Stomach smooth muscle (tissue), 2 donors: ENCODE data around the gene TTC13.

Experiments used
- H3K27ac ChIP-seq: one replicate; pipeline ENCODE4 v1.7.0; 2013; ENCODE audit warnings: mild to moderate bottlenecking, low read length, inconsistent platforms
- H3K27me3 ChIP-seq, 2 donors: one replicate each; pipeline ENCODE4 v1.7.0; 2013; ENCODE audit warnings: low read length in 2 of 2; ENCODE audit not compliant: insufficient read depth in 2 of 2, control insufficient read depth in 1 of 2
- H3K36me3 ChIP-seq, 2 donors: one replicate each; pipeline ENCODE4 v1.7.0; 2013; ENCODE audit warnings: low read length in 2 of 2; ENCODE audit not compliant: control insufficient read depth in 2 of 2, insufficient read depth in 2 of 2
- H3K4me1 ChIP-seq: one replicate; pipeline ENCODE4 v1.7.0; 2013; ENCODE audit warnings: low read length; ENCODE audit not compliant: control insufficient read depth, insufficient read depth
- H3K4me3 ChIP-seq, 2 donors: one replicate each; pipeline ENCODE4 v1.7.0; 2013; ENCODE audit warnings: low read length in 2 of 2
- H3K9ac ChIP-seq, 2 donors: one replicate each; pipeline ENCODE4 v1.7.0; 2013; ENCODE audit warnings: low read length in 2 of 2, mild to moderate bottlenecking in 1 of 2
- H3K9me3 ChIP-seq, 2 donors: one replicate each; pipeline ENCODE4 v1.7.0; 2013; ENCODE audit warnings: low read length in 2 of 2; ENCODE audit not compliant: control insufficient read depth in 2 of 2
- donor health status: healthy.
- donor health status: Pancreatic carcinoma.

TTC13 gene

DNA sequence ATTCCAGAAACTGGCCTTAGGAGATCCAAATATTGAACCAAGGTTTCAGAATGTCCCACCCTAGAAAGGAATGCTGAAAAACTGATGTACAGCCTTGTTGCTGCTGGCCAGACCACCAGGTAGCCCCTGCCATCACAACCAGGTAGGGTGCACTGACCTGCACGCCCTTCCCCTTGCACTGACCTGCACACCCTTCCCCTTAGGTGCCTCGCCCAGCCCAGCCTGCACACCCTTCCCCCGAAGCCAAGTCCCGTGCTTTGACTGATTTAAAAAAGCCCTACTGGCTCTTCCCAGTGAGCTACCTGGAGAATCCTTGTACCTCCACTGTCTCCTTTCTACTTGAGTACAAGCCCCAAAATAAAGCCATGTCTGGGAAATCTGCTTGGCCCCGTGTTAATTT, 84.0 kb downstream of the TTC13 start:
- Histone ChIP-seq H3K27me3 (no peaks in the 10 kb centered on the region), H3K9me3 (no peaks in the 10 kb centered on the region), H3K36me3 (no peaks in the 10 kb centered on the region), H3K9ac (no peak overlapping the region), H3K4me1 (no peaks in the 10 kb centered on the region), H3K27ac (no peak overlapping the region), H3K4me3 (no peak overlapping the region)

DNA sequence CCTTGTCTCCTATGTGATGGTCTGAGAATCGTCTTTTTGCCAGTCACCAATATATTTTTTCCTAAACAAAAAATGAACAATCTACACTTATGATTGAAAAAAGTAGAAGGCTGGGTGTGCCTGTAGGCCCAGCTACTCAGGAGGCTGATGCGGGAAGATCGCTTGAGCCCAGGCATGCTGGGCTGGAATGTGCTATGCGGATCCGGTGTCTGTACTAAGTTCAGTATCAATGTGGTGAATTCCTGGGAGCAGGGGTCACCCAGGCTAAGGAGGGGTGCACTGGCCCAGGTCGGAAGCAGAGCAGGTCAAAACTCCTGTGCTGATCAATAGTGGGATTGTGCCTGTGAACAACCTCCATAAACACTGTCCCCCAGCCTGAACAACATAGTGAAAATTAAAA, 84.6 kb downstream of the TTC13 start:
- Histone ChIP-seq H3K27ac (no peak overlapping the region), H3K4me1 (no peaks in the 10 kb centered on the region), H3K4me3 (no peak overlapping the region)

GRCh38 chr1:230892018-230892491, 86.6 kb downstream of the TTC13 start:
- Histone ChIP-seq H3K9ac (no peak overlapping the region), H3K36me3 (no peaks in the 10 kb centered on the region), H3K27ac (no peak overlapping the region), H3K9me3 (no peaks in the 10 kb centered on the region), H3K27me3 (no peaks in the 10 kb centered on the region), H3K4me1 (no peaks in the 10 kb centered on the region), H3K4me3 (no peak overlapping the region)

More for the DNA sequence above, 84.6 kb downstream of the TTC13 start:
- Histone ChIP-seq H3K36me3 (no peaks in the 10 kb centered on the region), H3K27me3 (no peaks in the 10 kb centered on the region), H3K9ac (no peak overlapping the region), H3K9me3 (no peaks in the 10 kb centered on the region)

DNA sequence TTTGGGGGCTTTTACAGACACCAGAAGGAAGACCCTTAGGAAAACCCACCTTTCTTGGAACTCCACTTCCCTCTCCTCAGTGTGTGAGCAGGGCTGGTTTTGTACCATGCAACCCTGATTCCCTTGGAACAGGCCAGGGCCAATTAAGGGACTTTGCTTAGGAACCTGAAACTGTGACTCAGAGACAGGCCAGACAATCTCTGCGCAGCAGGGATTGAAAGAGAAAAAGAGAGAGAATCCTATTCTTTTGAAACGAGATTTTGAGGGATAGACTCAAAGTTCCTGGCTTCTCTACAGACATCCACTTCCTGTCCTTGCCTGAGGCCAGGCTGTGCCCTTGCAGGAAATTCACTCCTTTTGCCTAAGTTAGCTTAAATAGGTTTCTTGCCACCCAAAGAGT, 87.2 kb downstream of the TTC13 start:
- Histone ChIP-seq H3K27me3 (no peaks in the 10 kb centered on the region), H3K27ac (no peak overlapping the region), H3K9me3 (no peaks in the 10 kb centered on the region), H3K36me3 (no peaks in the 10 kb centered on the region), H3K9ac (no peak overlapping the region), H3K4me3 (no peak overlapping the region), H3K4me1 (no peaks in the 10 kb centered on the region)

- Histone ChIP-seq H3K27me3 (no peaks in the 10 kb centered on the region), H3K4me1 (peaks cover 4% of the 10 kb centered on the region), H3K4me3 (no peak overlapping the region), H3K27ac (no peak overlapping the region), H3K9me3 (peaks cover 0 to 7% of the 10 kb centered on the region in 2 donors), H3K36me3 (no peaks in the 10 kb centered on the region), H3K9ac (no peak overlapping the region)
These were observed 94.0 kb downstream of the TTC13 start for GRCh38 chr1:230884646-230885045.

DNA sequence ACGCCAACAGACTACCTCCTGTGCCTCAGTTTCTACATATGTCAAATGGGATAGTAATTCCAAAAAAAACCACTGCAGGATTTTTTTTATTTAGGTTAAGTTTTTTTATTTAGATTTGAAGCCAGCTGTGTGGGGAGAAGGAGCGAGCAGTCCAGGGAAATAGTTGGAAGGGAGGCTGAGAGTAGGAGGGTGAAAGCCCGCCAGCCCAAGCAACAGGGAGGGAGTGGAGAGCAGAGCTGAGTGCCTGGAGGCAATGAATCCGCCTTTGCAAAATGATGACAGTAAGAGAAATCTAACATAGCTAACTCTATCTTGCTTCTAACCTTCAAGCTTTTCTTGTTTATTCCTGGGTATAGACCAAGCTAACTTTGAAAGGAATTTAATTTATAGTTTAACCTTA, 94.7 kb downstream of the TTC13 start:
- no peak overlapping the region for H3K4me3 ChIP-seq
- H3K36me3 ChIP-seq: no peaks in the 10 kb centered on the region
- peaks cover 4% of the 10 kb centered on the region for H3K4me1 ChIP-seq
- peaks cover 0 to 7% of the 10 kb centered on the region in 2 donors for H3K9me3 ChIP-seq
- H3K9ac ChIP-seq: no peak overlapping the region
- no peaks in the 10 kb centered on the region for H3K27me3 ChIP-seq
- no peak overlapping the region for H3K27ac ChIP-seq

DNA sequence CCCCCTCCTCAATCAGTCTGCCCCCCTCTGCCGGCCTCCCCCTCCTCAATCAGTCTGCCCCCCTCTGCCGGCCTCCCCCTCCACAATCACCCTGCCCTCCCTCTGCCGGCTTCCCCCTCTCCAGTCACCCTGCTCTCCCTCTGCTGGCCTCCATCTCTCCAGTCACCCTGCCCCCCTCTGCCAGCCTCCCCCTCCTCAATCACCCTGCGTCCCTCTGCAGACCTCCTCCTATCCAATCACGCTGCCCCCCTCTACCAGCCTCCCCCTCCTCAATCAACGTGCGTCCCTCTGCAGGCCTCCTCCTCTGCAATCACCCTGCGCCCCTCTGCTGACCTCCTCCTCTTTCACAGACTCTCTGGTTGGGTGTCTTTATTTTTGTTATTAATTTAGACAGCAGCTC, 98.9 kb downstream of the TTC13 start:
- no peaks in the 10 kb centered on the region for H3K27me3 ChIP-seq
- H3K36me3 ChIP-seq: no peaks in the 10 kb centered on the region
- no peak overlapping the region for H3K27ac ChIP-seq
- H3K4me3 ChIP-seq: no peak overlapping the region
- H3K9me3 ChIP-seq: peaks cover 0 to 4% of the 10 kb centered on the region in 2 donors
- H3K9ac ChIP-seq: no peak overlapping the region
- H3K4me1 ChIP-seq: peaks cover 10% of the 10 kb centered on the region

GRCh38 chr1:230878591-230878990, 100.1 kb downstream of the TTC13 start:
- Histone ChIP-seq H3K9me3 (no peaks in the 10 kb centered on the region), H3K36me3 (no peaks in the 10 kb centered on the region), H3K27me3 (no peaks in the 10 kb centered on the region), H3K4me3 (peak overlapping the region in 1 of 2 donors; percentile 3), H3K27ac (peak overlapping the region; percentile 7), H3K4me1 (peaks cover 6% of the 10 kb centered on the region), H3K9ac (no peak overlapping the region)

- Histone ChIP-seq H3K4me3 (no peak overlapping the region), H3K4me1 (peaks cover 6% of the 10 kb centered on the region), H3K27ac (no peak overlapping the region), H3K36me3 (no peaks in the 10 kb centered on the region), H3K27me3 (no peaks in the 10 kb centered on the region), H3K9ac (no peak overlapping the region), H3K9me3 (no peaks in the 10 kb centered on the region)
These were observed 100.6 kb downstream of the TTC13 start for GRCh38 chr1:230877924-230878590.

GRCh38 chr1:230877146-230877923, 101.3 kb downstream of the TTC13 start:
- Histone ChIP-seq H3K9me3 (no peaks in the 10 kb centered on the region), H3K4me3 (no peak overlapping the region), H3K4me1 (peaks cover 6% of the 10 kb centered on the region), H3K27ac (no peak overlapping the region), H3K27me3 (no peaks in the 10 kb centered on the region), H3K9ac (no peak overlapping the region), H3K36me3 (no peaks in the 10 kb centered on the region)

DNA sequence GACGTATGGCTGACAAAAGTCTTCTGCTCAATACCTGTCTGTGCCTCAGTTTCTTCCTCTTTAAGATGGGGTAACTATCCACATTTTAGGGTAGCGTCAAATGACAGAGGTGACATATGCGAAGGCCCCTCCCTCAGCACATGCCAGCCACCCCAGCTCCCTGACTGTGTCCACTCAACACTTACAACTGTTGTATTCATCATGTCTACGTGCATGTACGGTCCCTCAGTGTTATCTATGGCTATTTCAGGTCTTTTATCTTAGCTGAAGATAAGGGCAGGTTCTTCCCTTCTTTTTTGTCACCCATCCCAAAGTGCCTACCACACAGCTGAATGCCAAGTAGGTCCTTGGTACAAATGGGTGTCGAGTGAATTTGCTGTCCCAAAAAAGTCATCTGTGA, 102.0 kb downstream of the TTC13 start:
- H3K27ac ChIP-seq: no peak overlapping the region

More for the DNA sequence above, 102.0 kb downstream of the TTC13 start:
- H3K4me1 ChIP-seq: peaks cover 6% of the 10 kb centered on the region
- no peaks in the 10 kb centered on the region for H3K9me3 ChIP-seq
- H3K36me3 ChIP-seq: no peaks in the 10 kb centered on the region
- H3K9ac ChIP-seq: no peak overlapping the region
- H3K4me3 ChIP-seq: no peak overlapping the region
- no peaks in the 10 kb centered on the region for H3K27me3 ChIP-seq
